Measurements from ENCODE around the gene GRID2. TPM values are rescaled to one million over a fixed set of nuclear protein-coding genes. Genes with fewer than 3 reads are reported as not detected.

The GRID2 gene
- total and polyA plus RNA-seq, 4 donors, result under 0.01 to 0.02 TPM; not detected in 2

- TF ChIP-seq RAD21 (IDR thresholded peaks at IDR 0.05) (no peak), SP1 (IDR thresholded peaks at IDR 0.05) (no peak)
Measured at GRCh38 chr4:93228021-93228420, 924.3 kb downstream of the GRID2 start (continued).

- WGBS, result 75% methylated on average over 2 of the region's 2 CpGs
- no peak overlapping the region for H3K27ac ChIP-seq (ENCODE audit: low read depth in 1 of 2, low read length in 2 of 2)
- DNase-seq (ENCODE audit: low spot score), result no peak
- H3K27me3 ChIP-seq (ENCODE audit: control insufficient read depth in 4 of 4, insufficient read depth in 4 of 4, low read length in 3 of 4), result no peaks in the 10 kb centered on the region
- no peaks in the 10 kb centered on the region for H3K9me3 ChIP-seq (ENCODE audit: control insufficient read depth in 4 of 4, low read length in 3 of 4)
- no peak overlapping the region for H3K9ac ChIP-seq (ENCODE audit: low read depth in 1 of 2, low read length in 2 of 2)
- TF ChIP-seq HNF4A (conservative IDR thresholded peaks at IDR 0.05), result no peak
- no peak for TF ChIP-seq RAD21 (IDR thresholded peaks at IDR 0.05)
- TF ChIP-seq YY1 (IDR thresholded peaks at IDR 0.05), result no peak
- TF ChIP-seq RXRA (IDR thresholded peaks at IDR 0.05), result no peak
- no peak for TF ChIP-seq MAX (IDR thresholded peaks at IDR 0.05)
- TF ChIP-seq CTCF (IDR thresholded peaks at IDR 0.05; ENCODE audit: low read depth, low read length, missing input control), result no peak
- no peak for TF ChIP-seq REST (IDR thresholded peaks at IDR 0.05)
- no peak for TF ChIP-seq FOXA2 (IDR thresholded peaks at IDR 0.05)
- no peak for TF ChIP-seq FOXA1 (IDR thresholded peaks at IDR 0.05)
- no peak for TF ChIP-seq ATF3 (IDR thresholded peaks at IDR 0.05)
- no peak for TF ChIP-seq SP1 (IDR thresholded peaks at IDR 0.05)
- no peak for TF ChIP-seq TAF1 (conservative IDR thresholded peaks at IDR 0.05)
- TF ChIP-seq NR2F2 (IDR thresholded peaks at IDR 0.05), result no peak
- TF ChIP-seq HNF4G (IDR thresholded peaks at IDR 0.05), result no peak
- no peak for TF ChIP-seq ZBTB33 (IDR thresholded peaks at IDR 0.05)
- TF ChIP-seq GABPA (IDR thresholded peaks at IDR 0.05 in 1 of 2, conservative IDR thresholded peaks at IDR 0.05 in 1 of 2), result no peak
- TF ChIP-seq EGR1 (IDR thresholded peaks at IDR 0.05; ENCODE audit: low read depth in 2 of 2), result no peak
- no peak for TF ChIP-seq JUND (IDR thresholded peaks at IDR 0.05)
- H3K36me3 ChIP-seq (ENCODE audit: control insufficient read depth in 4 of 4, insufficient read depth in 3 of 4, low read depth in 1 of 4, low read length in 3 of 4), result no peaks in the 10 kb centered on the region
- no peak overlapping the region for H3K4me3 ChIP-seq (ENCODE audit: low read depth in 1 of 3, low read length in 3 of 3)
- no peaks in the 10 kb centered on the region for H3K4me1 ChIP-seq (ENCODE audit: control insufficient read depth in 4 of 4, insufficient read depth in 4 of 4, low read length in 3 of 4)
Measured at GRCh38 chr4:93232883-93233282, 929.1 kb downstream of the GRID2 start.

Data from liver (tissue), 9 donors.